ENCODE results near the gene TMEM151B.

Gene TMEM151B

DNA sequence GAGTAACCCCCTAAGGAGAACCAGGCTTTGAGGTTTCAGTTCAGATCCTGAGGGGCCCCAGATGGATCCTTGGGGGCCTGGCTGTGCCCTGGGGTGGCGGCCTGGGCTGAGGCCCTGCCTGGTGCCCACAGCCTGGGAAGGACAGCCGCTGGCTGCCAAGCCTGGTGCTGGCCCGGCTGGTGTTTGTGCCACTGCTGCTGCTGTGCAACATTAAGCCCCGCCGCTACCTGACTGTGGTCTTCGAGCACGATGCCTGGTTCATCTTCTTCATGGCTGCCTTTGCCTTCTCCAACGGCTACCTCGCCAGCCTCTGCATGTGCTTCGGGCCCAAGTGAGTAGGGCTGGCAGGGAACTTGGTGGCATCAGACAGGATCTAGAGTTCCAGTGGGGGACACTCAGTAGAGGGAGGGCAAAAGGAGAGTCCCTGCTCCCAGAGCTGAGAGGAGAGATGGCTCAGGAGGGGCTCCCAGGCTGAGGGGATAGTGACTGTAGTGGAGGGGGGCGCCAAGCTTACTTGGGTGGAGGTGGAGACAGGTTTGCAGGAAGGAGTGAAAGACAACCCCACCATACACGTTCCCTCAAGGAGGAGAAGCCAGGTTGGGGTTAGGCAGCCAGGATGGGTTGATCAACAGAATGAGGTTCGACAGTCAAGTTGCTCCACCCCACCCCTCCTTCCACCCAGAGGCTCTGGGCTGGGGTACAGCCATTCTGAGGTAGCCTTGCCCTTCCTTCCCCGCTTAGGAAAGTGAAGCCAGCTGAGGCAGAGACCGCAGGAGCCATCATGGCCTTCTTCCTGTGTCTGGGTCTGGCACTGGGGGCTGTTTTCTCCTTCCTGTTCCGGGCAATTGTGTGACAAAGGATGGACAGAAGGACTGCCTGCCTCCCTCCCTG is 37.3 kb upstream of the TMEM151B start:
- DNase-seq (ENCODE audit: low spot score) = no peak

GRCh38 chr6:44233567-44234100 is 36.6 kb upstream of the TMEM151B start:
- DNase-seq (ENCODE audit: low spot score) = no peak

- peak; percentile 90 for DNase-seq (ENCODE audit: low spot score)
These were observed 35.9 kb upstream of the TMEM151B start for GRCh38 chr6:44234101-44235025.

- DNase-seq (ENCODE audit: low spot score) = no peak
These were observed 35.0 kb upstream of the TMEM151B start for GRCh38 chr6:44235269-44235668.

- no peak for DNase-seq (ENCODE audit: low spot score)
These were observed 34.2 kb upstream of the TMEM151B start for GRCh38 chr6:44235891-44236516.

GRCh38 chr6:44237021-44237812 is 33.0 kb upstream of the TMEM151B start:
- DNase-seq (ENCODE audit: low spot score) = peak; percentile 93

DNA sequence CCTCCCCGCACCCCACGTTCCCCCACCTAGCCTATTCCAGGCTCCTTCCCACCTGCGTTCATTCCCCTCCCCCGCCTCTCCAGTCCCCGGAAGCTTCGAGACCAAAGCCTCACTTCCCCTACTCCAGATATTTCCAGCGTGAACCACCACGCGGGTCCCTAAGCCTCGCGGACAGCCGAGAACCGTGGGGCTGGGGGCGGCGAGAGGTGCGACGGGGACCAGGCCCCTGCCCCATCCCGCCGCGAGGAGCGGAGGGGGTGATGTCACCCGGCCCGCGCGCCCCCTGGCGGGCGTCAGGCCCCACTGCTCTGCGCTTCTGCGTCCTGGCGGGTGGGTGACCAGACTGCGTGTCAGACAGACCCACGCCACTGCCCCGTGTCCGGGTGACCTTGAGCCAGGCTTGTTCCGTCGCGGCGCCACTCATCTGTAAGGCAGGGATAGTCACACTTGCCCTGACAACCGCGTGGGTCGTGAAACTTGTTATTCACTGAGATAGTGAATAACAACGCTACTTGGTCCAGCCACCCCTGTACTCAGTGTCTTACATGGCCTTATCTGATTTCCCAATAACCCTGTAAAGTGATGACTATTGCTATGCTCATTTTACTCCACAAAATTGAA is 32.3 kb upstream of the TMEM151B start:
- peak; percentile 91 for DNase-seq (ENCODE audit: low spot score)

DNA sequence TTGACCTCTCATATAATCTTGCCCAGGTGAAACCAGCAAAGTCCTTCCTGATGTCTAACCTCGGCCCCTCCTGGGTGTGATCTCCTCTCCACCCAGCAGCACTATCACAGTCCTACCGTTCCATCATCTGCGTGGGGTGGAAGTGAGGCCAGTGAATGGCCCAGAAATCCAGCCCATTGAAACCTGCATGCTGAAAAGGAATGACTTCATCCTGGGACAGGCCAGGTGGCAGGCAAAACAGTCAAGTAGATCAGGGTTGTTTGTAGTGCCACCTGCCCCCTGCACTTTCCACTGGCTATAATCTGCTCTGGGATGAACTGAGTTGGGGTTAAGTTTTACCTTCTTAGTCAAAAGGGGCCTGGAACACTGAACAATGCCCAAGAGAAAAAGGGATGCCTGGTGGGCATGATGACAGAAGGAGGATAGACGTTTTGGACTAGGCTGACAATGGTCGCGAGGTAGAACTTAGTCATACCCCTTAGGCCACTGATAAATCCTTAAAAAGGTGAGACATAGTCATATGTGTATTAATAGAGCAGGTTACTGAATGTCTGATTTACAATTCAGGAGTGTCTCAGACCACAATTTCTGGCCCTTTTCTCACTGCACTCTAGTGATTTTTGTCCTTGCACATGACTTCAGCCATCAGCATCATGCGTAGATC is 31.4 kb upstream of the TMEM151B start:
- DNase-seq (ENCODE audit: low spot score) = no peak

DNA sequence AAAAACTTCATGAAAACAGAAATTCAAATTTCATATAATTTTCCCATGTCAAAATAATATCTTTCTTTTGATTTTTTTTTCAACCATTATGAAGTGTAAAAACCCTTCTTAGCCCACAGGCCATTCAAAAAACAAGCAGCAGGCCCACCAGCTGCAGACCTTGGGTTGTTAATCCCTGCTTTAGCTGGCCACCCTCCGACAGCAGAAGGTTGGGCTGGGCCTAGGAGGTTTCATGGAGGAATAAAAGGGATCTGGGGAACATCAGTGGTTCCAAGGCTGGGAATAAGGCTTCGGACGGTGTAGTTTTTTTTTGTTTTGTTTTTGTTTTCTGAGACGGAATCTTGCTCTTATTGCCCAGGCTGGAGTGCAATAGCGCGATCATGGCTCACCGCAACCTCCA is 26.9 kb upstream of the TMEM151B start:
- DNase-seq (ENCODE audit: low spot score) = no peak

DNA sequence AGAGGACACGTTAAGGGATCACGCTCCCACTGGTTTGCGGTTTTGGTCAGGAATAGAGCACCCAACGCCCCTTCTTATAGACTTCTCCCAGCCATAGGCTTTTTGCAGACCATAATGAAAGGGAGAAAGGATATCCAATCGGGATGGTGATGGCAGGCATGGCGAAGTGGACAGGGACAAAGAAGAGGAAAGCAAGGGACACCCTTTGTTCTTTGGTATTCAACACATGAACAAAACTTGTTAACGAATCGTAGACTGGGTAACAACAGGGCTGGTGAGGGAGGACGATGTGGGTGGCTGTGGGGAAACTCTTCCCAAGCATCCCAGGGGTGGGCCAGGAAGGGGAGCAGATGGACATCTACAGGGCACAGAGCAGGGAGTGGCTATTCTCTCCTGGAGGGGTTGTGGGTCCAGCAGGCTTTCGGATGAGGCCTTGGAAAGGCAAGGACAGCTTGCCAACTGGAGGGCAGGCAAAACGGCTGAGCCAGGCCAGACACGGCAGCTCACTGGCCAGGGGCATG is 24.8 kb upstream of the TMEM151B start:
- no peak for DNase-seq (ENCODE audit: low spot score)

- DNase-seq (ENCODE audit: low spot score) = peak; percentile 93
These were observed 24.2 kb upstream of the TMEM151B start for GRCh38 chr6:44245912-44246662.

- peak; percentile 93 for DNase-seq (ENCODE audit: low spot score)
These were observed 23.4 kb upstream of the TMEM151B start, which contains the start of gene HSP90AB1 for GRCh38 chr6:44246663-44247337. Gene HSP90AB1, plus strand, starts transcription at chr6:44247101. Its CDS starts 1,529 bp downstream, at chr6:44248630.

GRCh38 chr6:44247338-44248302 is 22.6 kb upstream of the TMEM151B start:
- DNase-seq (ENCODE audit: low spot score) = peak; percentile 69

DNA sequence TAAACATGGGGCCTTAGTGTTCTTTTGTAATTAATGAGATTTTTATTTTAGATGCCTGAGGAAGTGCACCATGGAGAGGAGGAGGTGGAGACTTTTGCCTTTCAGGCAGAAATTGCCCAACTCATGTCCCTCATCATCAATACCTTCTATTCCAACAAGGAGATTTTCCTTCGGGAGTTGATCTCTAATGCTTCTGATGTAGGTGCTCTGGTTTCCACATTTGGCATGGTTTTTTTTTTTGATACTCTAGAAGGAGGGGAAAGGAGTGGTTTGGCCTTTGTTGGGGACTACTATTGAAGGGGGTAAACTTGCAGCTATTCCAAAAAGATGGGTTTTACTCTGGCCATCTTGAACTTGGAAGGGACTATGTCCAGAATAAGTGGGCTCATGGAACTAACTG is 21.7 kb upstream of the TMEM151B start:
- DNase-seq (ENCODE audit: low spot score) = no peak

- DNase-seq (ENCODE audit: low spot score) = no peak
These were observed 21.0 kb upstream of the TMEM151B start for GRCh38 chr6:44249082-44249748.

GRCh38 chr6:44250067-44250717 is 20.1 kb upstream of the TMEM151B start:
- no peak for DNase-seq (ENCODE audit: low spot score)
